HepG2 (cell line): ENCODE data around the gene ELL3. TPM values are rescaled to one million over a fixed set of nuclear protein-coding genes. Genes with fewer than 3 reads are reported as not detected.
A peak's percentile ranks its signal among the peaks of the same experiment; 100 is the strongest.

Source experiments
- ARHGAP35 ChIP-seq: sonication (generic); formaldehyde crosslinking; IDR thresholded peaks from 2 replicates; pipeline ENCODE4 v1.9.0; 2022; ENCODE audit warnings: mild to moderate bottlenecking, inconsistent platforms, moderate library complexity, missing genetic modification reagents, borderline replicate concordance
- ERF ChIP-seq: IDR thresholded peaks from 2 replicates; pipeline ENCODE4 v1.6.1; 2018; ENCODE audit warnings: missing biosample characterization, missing genetic modification reagents
- FOXK1 ChIP-seq: sonication (generic); formaldehyde crosslinking; IDR thresholded peaks from 2 replicates; pipeline ENCODE4 v1.4.0; 2020; ENCODE audit warnings: low read depth, missing genetic modification reagents, borderline replicate concordance
- KDM5A ChIP-seq: fragments of 200-600 bp; sonication (generic); IDR thresholded peaks from 2 replicates; pipeline ENCODE4 v1.7.0; 2018; ENCODE audit warnings: antibody characterized with exemption, mild to moderate bottlenecking, low read length, borderline replicate concordance
- KLF9 ChIP-seq: IDR thresholded peaks from 2 replicates; pipeline ENCODE4 v1.6.1; 2016; ENCODE audit warnings: low read depth
- ZNF101 ChIP-seq: sonication (generic); formaldehyde crosslinking; IDR thresholded peaks from 2 replicates; pipeline ENCODE4 v1.4.0; 2020; ENCODE audit warnings: mild to moderate bottlenecking, low read depth, missing genetic modification reagents, borderline replicate concordance
- ZNF121 ChIP-seq: sonication (generic); formaldehyde crosslinking; IDR thresholded peaks from 2 replicates; pipeline ENCODE4 v1.5.0; 2020; ENCODE audit warnings: mild to moderate bottlenecking, missing genetic modification reagents
- ZSCAN22 ChIP-seq: sonication (generic); formaldehyde crosslinking; IDR thresholded peaks from 2 replicates; pipeline ENCODE4 v1.4.0; 2020; ENCODE audit warnings: mild to moderate bottlenecking, missing genetic modification reagents
- ZSCAN29 ChIP-seq: sonication (generic); formaldehyde crosslinking; conservative IDR thresholded peaks from 2 replicates; pipeline ENCODE4 v1.4.0; 2020; ENCODE audit warnings: mild to moderate bottlenecking, missing genetic modification reagents
- polyA plus RNA-seq, 8 experiments: library from polyadenylated mRNA; depleted of rRNA in 3 of 8; stranded (reverse) in 7 of 8; unstranded in 1 of 8; fragments of >200 nt; fragmentation: Illumina TruSeq in 4 of 8; extraction: Trizol in 4 of 8; gene quantifications; 2 replicates each; pipeline versions ENCODE4 v1.2.1 to v1.2.3, GENCODE V29; 2011 to 2016; ENCODE audit warnings: low read depth in 4 of 8, missing spikeins in 1 of 8, mixed read lengths in 1 of 8; ENCODE audit not compliant: insufficient read depth in 1 of 8
- total RNA-seq, 5 experiments: library from RNA; depleted of rRNA; stranded (reverse); fragments of >200 nt; fragmentation: Illumina TruSeq; extraction: Trizol; gene quantifications; 2 replicates each; pipeline ENCODE4 v1.2.3, GENCODE V29; 2016; ENCODE audit warnings: low read depth in 1 of 5
- TF ChIP-seq, protein P1 (sequence below), 2 experiments: sonication (generic) in 1 of 2; formaldehyde crosslinking in 1 of 2; IDR thresholded peaks; 2 replicates each; pipeline versions ENCODE4 v1.6.1 to v1.9.0; 2014 to 2022; ENCODE audit warnings: antibody characterized with exemption in 1 of 2, borderline replicate concordance in 1 of 2, inconsistent platforms in 1 of 2, low read depth in 1 of 2, missing genetic modification reagents in 1 of 2
- TF ChIP-seq, protein P2 (sequence below): sonication (generic); formaldehyde crosslinking; IDR thresholded peaks from 2 replicates; pipeline ENCODE4 v1.4.0; 2020; ENCODE audit warnings: missing genetic modification reagents
- TF ChIP-seq, protein P3 (sequence below): sonication (generic); formaldehyde crosslinking; IDR thresholded peaks from 2 replicates; pipeline ENCODE4 v1.4.0; 2020; ENCODE audit warnings: missing genetic modification reagents

ELL3 gene
- total and polyA plus RNA-seq, 2 of the 13 experiments (the other 11 are each of a cell fraction or from before 2014, with no cell fraction given) = 6.1 to 8.8 TPM

DNA sequence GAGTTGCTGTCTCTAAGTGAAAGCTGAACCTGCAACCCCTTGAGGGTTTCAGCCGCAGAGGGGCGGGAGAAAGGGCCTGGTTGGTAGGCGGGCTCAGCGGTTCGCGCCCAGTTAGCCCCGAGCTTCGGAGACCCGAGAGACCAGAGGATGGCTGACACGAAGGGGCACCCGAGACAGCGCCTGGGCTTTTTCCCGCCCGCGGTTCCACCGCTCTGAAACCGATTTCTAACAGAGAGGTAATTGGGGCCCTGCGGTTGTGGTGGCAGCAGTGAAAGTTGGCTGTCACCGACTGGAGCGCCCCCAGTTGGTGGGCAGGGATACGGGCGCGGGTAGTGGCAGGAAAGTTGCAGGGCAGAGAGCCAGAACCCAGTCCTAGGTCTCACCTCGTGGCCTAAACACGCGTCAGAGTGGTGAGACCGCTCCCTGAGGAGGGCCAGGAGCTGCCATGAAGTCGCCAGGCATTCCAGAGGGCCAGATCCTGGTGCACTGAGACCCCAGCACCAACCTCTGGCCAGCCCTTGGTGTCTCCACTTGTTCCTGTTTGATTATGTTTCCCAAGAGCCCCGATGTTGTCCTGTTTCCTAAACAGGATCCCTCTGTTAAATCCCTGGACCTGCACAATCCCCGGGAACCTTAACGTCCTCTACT is 625 bp upstream of the ELL3 start (continued):
- TF ChIP-seq, protein P1, sequence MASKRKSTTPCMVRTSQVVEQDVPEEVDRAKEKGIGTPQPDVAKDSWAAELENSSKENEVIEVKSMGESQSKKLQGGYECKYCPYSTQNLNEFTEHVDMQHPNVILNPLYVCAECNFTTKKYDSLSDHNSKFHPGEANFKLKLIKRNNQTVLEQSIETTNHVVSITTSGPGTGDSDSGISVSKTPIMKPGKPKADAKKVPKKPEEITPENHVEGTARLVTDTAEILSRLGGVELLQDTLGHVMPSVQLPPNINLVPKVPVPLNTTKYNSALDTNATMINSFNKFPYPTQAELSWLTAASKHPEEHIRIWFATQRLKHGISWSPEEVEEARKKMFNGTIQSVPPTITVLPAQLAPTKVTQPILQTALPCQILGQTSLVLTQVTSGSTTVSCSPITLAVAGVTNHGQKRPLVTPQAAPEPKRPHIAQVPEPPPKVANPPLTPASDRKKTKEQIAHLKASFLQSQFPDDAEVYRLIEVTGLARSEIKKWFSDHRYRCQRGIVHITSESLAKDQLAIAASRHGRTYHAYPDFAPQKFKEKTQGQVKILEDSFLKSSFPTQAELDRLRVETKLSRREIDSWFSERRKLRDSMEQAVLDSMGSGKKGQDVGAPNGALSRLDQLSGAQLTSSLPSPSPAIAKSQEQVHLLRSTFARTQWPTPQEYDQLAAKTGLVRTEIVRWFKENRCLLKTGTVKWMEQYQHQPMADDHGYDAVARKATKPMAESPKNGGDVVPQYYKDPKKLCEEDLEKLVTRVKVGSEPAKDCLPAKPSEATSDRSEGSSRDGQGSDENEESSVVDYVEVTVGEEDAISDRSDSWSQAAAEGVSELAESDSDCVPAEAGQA (IDR thresholded peaks at IDR 0.05; ENCODE audit: low read depth) = no peak
- TF ChIP-seq, protein P1 (CRISPR knock-in tag; IDR thresholded peaks at IDR 0.05; ENCODE audit: borderline replicate concordance) = no peak
- TF ChIP-seq ERF (CRISPR knock-in tag) = peak; percentile 45; the same call in 1 of the 2 replicates
- TF ChIP-seq KDM5A = no peak
- peak; percentile 46; the same call in 1 of the 2 replicates for TF ChIP-seq ARHGAP35 (CRISPR knock-in tag)
- TF ChIP-seq ZNF121 = 0 out of 2 replicates have a peak, but pooled peaks have one; percentile 9
- TF ChIP-seq ZSCAN29 (CRISPR knock-in tag) = peak; percentile 82; the same call in 1 of the 2 replicates
- peak; percentile 56; the same call in 1 of the 2 replicates for TF ChIP-seq ZSCAN22 (CRISPR knock-in tag)
- TF ChIP-seq, protein P2, sequence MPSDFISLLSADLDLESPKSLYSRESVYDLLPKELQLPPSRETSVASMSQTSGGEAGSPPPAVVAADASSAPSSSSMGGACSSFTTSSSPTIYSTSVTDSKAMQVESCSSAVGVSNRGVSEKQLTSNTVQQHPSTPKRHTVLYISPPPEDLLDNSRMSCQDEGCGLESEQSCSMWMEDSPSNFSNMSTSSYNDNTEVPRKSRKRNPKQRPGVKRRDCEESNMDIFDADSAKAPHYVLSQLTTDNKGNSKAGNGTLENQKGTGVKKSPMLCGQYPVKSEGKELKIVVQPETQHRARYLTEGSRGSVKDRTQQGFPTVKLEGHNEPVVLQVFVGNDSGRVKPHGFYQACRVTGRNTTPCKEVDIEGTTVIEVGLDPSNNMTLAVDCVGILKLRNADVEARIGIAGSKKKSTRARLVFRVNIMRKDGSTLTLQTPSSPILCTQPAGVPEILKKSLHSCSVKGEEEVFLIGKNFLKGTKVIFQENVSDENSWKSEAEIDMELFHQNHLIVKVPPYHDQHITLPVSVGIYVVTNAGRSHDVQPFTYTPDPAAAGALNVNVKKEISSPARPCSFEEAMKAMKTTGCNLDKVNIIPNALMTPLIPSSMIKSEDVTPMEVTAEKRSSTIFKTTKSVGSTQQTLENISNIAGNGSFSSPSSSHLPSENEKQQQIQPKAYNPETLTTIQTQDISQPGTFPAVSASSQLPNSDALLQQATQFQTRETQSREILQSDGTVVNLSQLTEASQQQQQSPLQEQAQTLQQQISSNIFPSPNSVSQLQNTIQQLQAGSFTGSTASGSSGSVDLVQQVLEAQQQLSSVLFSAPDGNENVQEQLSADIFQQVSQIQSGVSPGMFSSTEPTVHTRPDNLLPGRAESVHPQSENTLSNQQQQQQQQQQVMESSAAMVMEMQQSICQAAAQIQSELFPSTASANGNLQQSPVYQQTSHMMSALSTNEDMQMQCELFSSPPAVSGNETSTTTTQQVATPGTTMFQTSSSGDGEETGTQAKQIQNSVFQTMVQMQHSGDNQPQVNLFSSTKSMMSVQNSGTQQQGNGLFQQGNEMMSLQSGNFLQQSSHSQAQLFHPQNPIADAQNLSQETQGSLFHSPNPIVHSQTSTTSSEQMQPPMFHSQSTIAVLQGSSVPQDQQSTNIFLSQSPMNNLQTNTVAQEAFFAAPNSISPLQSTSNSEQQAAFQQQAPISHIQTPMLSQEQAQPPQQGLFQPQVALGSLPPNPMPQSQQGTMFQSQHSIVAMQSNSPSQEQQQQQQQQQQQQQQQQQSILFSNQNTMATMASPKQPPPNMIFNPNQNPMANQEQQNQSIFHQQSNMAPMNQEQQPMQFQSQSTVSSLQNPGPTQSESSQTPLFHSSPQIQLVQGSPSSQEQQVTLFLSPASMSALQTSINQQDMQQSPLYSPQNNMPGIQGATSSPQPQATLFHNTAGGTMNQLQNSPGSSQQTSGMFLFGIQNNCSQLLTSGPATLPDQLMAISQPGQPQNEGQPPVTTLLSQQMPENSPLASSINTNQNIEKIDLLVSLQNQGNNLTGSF (CRISPR knock-in tag) = 0 out of 2 replicates have a peak, but pooled peaks have one; percentile 71
- peak; percentile 63; the same call in 1 of the 2 replicates for TF ChIP-seq KLF9 (CRISPR knock-in tag)
- TF ChIP-seq ZNF101 (CRISPR knock-in tag) = 0 out of 2 replicates have a peak, but pooled peaks have one; percentile 47
- peak; percentile 51; the same call in 1 of the 2 replicates for TF ChIP-seq FOXK1 (CRISPR knock-in tag)
- TF ChIP-seq, protein P3, sequence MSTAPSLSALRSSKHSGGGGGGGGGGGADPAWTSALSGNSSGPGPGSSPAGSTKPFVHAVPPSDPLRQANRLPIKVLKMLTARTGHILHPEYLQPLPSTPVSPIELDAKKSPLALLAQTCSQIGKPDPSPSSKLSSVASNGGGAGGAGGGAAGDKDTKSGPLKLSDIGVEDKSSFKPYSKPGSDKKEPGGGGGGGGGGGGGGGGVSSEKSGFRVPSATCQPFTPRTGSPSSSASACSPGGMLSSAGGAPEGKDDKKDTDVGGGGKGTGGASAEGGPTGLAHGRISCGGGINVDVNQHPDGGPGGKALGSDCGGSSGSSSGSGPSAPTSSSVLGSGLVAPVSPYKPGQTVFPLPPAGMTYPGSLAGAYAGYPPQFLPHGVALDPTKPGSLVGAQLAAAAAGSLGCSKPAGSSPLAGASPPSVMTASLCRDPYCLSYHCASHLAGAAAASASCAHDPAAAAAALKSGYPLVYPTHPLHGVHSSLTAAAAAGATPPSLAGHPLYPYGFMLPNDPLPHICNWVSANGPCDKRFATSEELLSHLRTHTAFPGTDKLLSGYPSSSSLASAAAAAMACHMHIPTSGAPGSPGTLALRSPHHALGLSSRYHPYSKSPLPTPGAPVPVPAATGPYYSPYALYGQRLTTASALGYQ (CRISPR knock-in tag) = 0 out of 2 replicates have a peak, but pooled peaks have one; percentile 55
